ENCODE results near the gene FFAR3. TPM values are rescaled to one million over a fixed set of nuclear protein-coding genes. Genes with fewer than 3 reads are reported as not detected.
"Not testable (repeated sequence)": the region's sequence is repeated elsewhere in the genome, so short reads cannot be mapped to it uniquely, and the experiment has no call there.

FFAR3 gene
- total RNA-seq, 2 experiments from 2014 or later = not detected

- H3K36me3 Mint-ChIP-seq (ENCODE audit: low read depth); H3K4me1 Mint-ChIP-seq; H3K4me3 Mint-ChIP-seq; POLR2A ChIA-PET; CTCF ChIA-PET; H3K27ac Mint-ChIP-seq; H3K27me3 Mint-ChIP-seq; H3K9me3 Mint-ChIP-seq; DNase-seq: not testable (repeated sequence)
These were observed 1.8 kb downstream of the FFAR3 start for GRCh38 chr19:35360081-35360480.

GRCh38 chr19:35360880-35361420 is 2.7 kb downstream of the FFAR3 start:
- Mint-ChIP-seq H3K27ac (no peak overlapping the region), H3K4me1 (peaks cover 7% of the 10 kb centered on the region), H3K4me3 (no peak overlapping the region), H3K9me3 (no peaks in the 10 kb centered on the region), H3K36me3 (ENCODE audit: low read depth) (no peaks in the 10 kb centered on the region), H3K27me3 (peaks cover 2% of the 10 kb centered on the region)
- ChIA-PET POLR2A (no interaction called here), CTCF (interaction anchor here (0.7 kb wide), 2 partner anchors 46 to 134 kb away, joined by 3 to 4 read pairs; no protein-coding TSS in a partner anchor)
- no peak for DNase-seq

GRCh38 chr19:35362261-35363000 is 4.2 kb downstream of the FFAR3 start:
- POLR2A ChIA-PET = no interaction called here
- CTCF ChIA-PET = interaction anchor here (2.4 kb wide), 1 partner anchor 9 kb away, joined by 6 read pairs; no protein-coding TSS in a partner anchor

GRCh38 chr19:35363001-35363590 is 4.8 kb downstream of the FFAR3 start:
- no peak for DNase-seq
- Mint-ChIP-seq H3K4me3 (no peak overlapping the region), H3K27ac (no peak overlapping the region), H3K9me3 (no peaks in the 10 kb centered on the region), H3K4me1 (peaks cover 4% of the 10 kb centered on the region), H3K27me3 (peaks cover 15% of the 10 kb centered on the region), H3K36me3 (ENCODE audit: low read depth) (no peaks in the 10 kb centered on the region)
- ChIA-PET POLR2A (no interaction called here), CTCF (interaction anchor here (2.4 kb wide), 1 partner anchor 10 kb away, joined by 6 read pairs; no protein-coding TSS in a partner anchor)

More at GRCh38 chr19:35362261-35363000, 4.2 kb downstream of the FFAR3 start:
- Mint-ChIP-seq H3K27me3 (peaks cover 8% of the 10 kb centered on the region), H3K9me3 (no peaks in the 10 kb centered on the region), H3K36me3 (ENCODE audit: low read depth) (no peaks in the 10 kb centered on the region), H3K4me1 (peaks cover 7% of the 10 kb centered on the region), H3K4me3 (no peak overlapping the region), H3K27ac (no peak overlapping the region)
- DNase-seq = no peak

- no peak for DNase-seq
- CTCF ChIA-PET = interaction anchor here (0.6 to 2.4 kb wide), 6 partner anchors 11 to 131 kb away, joined by 3 to 6 read pairs (median 4); no protein-coding TSS in a partner anchor
- H3K36me3 Mint-ChIP-seq (ENCODE audit: low read depth) = no peaks in the 10 kb centered on the region
- no peaks in the 10 kb centered on the region for H3K4me1 Mint-ChIP-seq
- H3K27me3 Mint-ChIP-seq = peaks cover 23% of the 10 kb centered on the region
- POLR2A ChIA-PET = no interaction called here
- no peak overlapping the region for H3K27ac Mint-ChIP-seq
- no peaks in the 10 kb centered on the region for H3K9me3 Mint-ChIP-seq
- no peak overlapping the region for H3K4me3 Mint-ChIP-seq
These were observed 5.6 kb downstream of the FFAR3 start for GRCh38 chr19:35363711-35364425.

GRCh38 chr19:35365303-35365702 is 7.0 kb downstream of the FFAR3 start:
- Mint-ChIP-seq H3K9me3 (no peaks in the 10 kb centered on the region), H3K4me3 (no peak overlapping the region), H3K27ac (no peak overlapping the region), H3K36me3 (ENCODE audit: low read depth) (no peaks in the 10 kb centered on the region), H3K27me3 (peaks cover 30% of the 10 kb centered on the region), H3K4me1 (no peaks in the 10 kb centered on the region)
- no peak for DNase-seq
- ChIA-PET CTCF (interaction anchor here (0.6 to 1.5 kb wide), 3 partner anchors 9 to 129 kb away, joined by 3 to 4 read pairs (median 3); no protein-coding TSS in a partner anchor), POLR2A (no interaction called here)

- ChIA-PET POLR2A (no interaction called here), CTCF (no interaction called here)
- no peak for DNase-seq
- H3K9me3 Mint-ChIP-seq = no peaks in the 10 kb centered on the region
- H3K27ac Mint-ChIP-seq = no peak overlapping the region
- H3K36me3 Mint-ChIP-seq (ENCODE audit: low read depth) = no peaks in the 10 kb centered on the region
- H3K4me3 Mint-ChIP-seq = no peak overlapping the region
- H3K27me3 Mint-ChIP-seq = peaks cover 30% of the 10 kb centered on the region
- H3K4me1 Mint-ChIP-seq = no peaks in the 10 kb centered on the region
These were observed 10.1 kb downstream of the FFAR3 start for GRCh38 chr19:35368378-35368777.

- POLR2A ChIA-PET = no interaction called here
- no peak for DNase-seq
- Mint-ChIP-seq H3K27ac (no peak overlapping the region), H3K4me3 (no peak overlapping the region), H3K27me3 (peaks cover 30% of the 10 kb centered on the region), H3K9me3 (no peaks in the 10 kb centered on the region), H3K36me3 (ENCODE audit: low read depth) (no peaks in the 10 kb centered on the region), H3K4me1 (no peaks in the 10 kb centered on the region)
- CTCF ChIA-PET = no interaction called here
These were observed 11.3 kb downstream of the FFAR3 start for GRCh38 chr19:35369522-35369921.

GRCh38 chr19:35370722-35371121 is 12.5 kb downstream of the FFAR3 start, which contains the start of gene GPR42:
Gene GPR42, plus strand, starts transcription at chr19:35371068. Its CDS starts 292 bp downstream, at chr19:35371360.
- POLR2A ChIA-PET = no interaction called here
- Mint-ChIP-seq H3K36me3 (ENCODE audit: low read depth) (no peaks in the 10 kb centered on the region), H3K9me3 (no peaks in the 10 kb centered on the region), H3K27me3 (peaks cover 31% of the 10 kb centered on the region), H3K27ac (no peak within 1 kb of the TSS), H3K4me1 (peaks cover 2% of the 10 kb centered on the region), H3K4me3 (no peak within 1 kb of the TSS)
- no peak for DNase-seq
- CTCF ChIA-PET = no interaction called here

GRCh38 chr19:35373492-35373891 is 15.2 kb downstream of the FFAR3 start:
- Mint-ChIP-seq H3K9me3 (no peaks in the 10 kb centered on the region), H3K27me3 (peaks cover 25% of the 10 kb centered on the region), H3K4me1 (peaks cover 2% of the 10 kb centered on the region), H3K4me3 (no peak overlapping the region), H3K27ac (no peak overlapping the region), H3K36me3 (ENCODE audit: low read depth) (no peaks in the 10 kb centered on the region)
- POLR2A ChIA-PET = no interaction called here
- no peak for DNase-seq
- CTCF ChIA-PET = no interaction called here

GRCh38 chr19:35374031-35374430 is 15.8 kb downstream of the FFAR3 start:
- H3K27ac Mint-ChIP-seq; H3K4me1 Mint-ChIP-seq; DNase-seq; H3K4me3 Mint-ChIP-seq; H3K36me3 Mint-ChIP-seq (ENCODE audit: low read depth); H3K9me3 Mint-ChIP-seq; POLR2A ChIA-PET: not testable (repeated sequence)
- peaks cover 22% of the 10 kb centered on the region for H3K27me3 Mint-ChIP-seq
- CTCF ChIA-PET = interaction anchor here (0.8 kb wide), 1 partner anchor 9 kb away, joined by 4 read pairs; no protein-coding TSS in a partner anchor

GRCh38 chr19:35375505-35376307 is 17.4 kb downstream of the FFAR3 start:
- ChIA-PET POLR2A (no interaction called here), CTCF (no interaction called here)
- H3K36me3 Mint-ChIP-seq (ENCODE audit: low read depth) = no peaks in the 10 kb centered on the region
- H3K27me3 Mint-ChIP-seq = peaks cover 20% of the 10 kb centered on the region
- H3K9me3 Mint-ChIP-seq = peaks cover 2% of the 10 kb centered on the region
- H3K27ac Mint-ChIP-seq = no peak overlapping the region
- H3K4me1 Mint-ChIP-seq = peaks cover 2% of the 10 kb centered on the region
- H3K4me3 Mint-ChIP-seq = no peak overlapping the region
- DNase-seq = no peak

Measured in activated CD4-positive, alpha-beta T cell treated with anti-CD3 and anti-CD28 coated beads, Interleukin-2, amount 10 ng/mL, durations not matched to agents 7 days and 5 days (primary cell).